Ovary (tissue), 3 donors: ENCODE results near the gene KIAA1328.

Experiments
- EP300 ChIP-seq: sonication (generic); formaldehyde crosslinking; IDR thresholded peaks from one replicate; pipeline ENCODE4 v1.6.1; 2017; ENCODE audit warnings: antibody characterized with exemption
- POLR2A ChIP-seq: fragments of 450-650 bp; IDR thresholded peaks from one replicate; pipeline ENCODE4 v1.6.1; 2017; ENCODE audit warnings: antibody characterized with exemption, mild to moderate bottlenecking, moderate library complexity
- TF ChIP-seq, protein P1 (sequence below), 3 donors: fragments of 450-650 bp in 2 of 3; fragments of 200-600 bp in 1 of 3; IDR thresholded peaks; one replicate each; pipeline versions ENCODE4 v1.5.1 to v1.8.0; 2016 to 2022; ENCODE audit warnings: antibody characterized with exemption in 3 of 3, mild to moderate bottlenecking in 1 of 3
- donor health status: DM: no; HTN: no; CAD: no.

DNA sequence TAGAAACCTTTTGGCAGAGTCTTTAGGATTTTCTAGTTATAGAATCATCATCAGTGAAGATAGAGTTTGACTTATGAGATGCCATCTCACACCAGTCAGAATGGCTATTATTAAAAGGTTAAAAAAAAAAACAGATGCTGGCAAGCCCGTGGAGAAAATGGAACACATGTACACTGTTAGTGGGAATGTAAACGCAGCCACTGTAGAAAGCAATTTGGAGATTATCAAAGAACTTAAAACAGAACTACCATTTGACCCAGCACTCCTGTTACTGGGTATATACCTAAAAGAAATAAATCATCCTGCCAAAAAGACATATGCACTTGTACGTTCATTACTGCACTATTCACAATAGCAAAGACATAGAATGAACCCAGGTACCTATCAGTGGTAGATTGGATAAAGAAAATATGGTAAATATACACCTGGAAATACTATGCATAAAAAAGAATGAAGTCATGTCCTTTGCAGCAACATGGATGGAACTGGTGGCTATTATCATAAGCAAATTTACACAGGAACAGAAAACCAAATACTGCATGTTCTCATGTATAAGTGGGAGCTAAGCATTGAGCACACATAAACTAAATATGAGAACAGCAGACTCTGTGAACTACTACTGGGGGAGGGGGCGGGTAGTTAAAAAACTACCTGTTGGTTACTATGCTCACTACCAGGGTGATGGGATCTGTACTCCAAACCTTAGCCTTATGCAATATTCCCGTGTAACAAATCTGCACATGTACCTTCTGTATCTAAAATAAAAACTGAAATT, 279.0 kb downstream of the KIAA1328 start:
- TF ChIP-seq, protein P1, sequence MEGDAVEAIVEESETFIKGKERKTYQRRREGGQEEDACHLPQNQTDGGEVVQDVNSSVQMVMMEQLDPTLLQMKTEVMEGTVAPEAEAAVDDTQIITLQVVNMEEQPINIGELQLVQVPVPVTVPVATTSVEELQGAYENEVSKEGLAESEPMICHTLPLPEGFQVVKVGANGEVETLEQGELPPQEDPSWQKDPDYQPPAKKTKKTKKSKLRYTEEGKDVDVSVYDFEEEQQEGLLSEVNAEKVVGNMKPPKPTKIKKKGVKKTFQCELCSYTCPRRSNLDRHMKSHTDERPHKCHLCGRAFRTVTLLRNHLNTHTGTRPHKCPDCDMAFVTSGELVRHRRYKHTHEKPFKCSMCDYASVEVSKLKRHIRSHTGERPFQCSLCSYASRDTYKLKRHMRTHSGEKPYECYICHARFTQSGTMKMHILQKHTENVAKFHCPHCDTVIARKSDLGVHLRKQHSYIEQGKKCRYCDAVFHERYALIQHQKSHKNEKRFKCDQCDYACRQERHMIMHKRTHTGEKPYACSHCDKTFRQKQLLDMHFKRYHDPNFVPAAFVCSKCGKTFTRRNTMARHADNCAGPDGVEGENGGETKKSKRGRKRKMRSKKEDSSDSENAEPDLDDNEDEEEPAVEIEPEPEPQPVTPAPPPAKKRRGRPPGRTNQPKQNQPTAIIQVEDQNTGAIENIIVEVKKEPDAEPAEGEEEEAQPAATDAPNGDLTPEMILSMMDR (IDR thresholded peaks at IDR 0.05): no peak
- TF ChIP-seq EP300: no peak
- TF ChIP-seq POLR2A: no peak
